OCI-LY1 (cell line): Measurements from ENCODE around the gene AADAC.

Source experiments
- CTCF ChIP-seq: fragments of 200-600 bp; sonication (generic), shearing (Covaris generic); IDR thresholded peaks from 2 replicates; pipeline ENCODE4 v1.5.1; 2017; ENCODE audit warnings: mild to moderate bottlenecking, antibody characterized with exemption, low read length, moderate library complexity, mixed read lengths
- EZH2 ChIP-seq: fragments of 200-600 bp; sonication (generic), shearing (Covaris generic); IDR thresholded peaks from 2 replicates; pipeline ENCODE4 v1.8.0; 2017; ENCODE audit warnings: borderline replicate concordance, mixed run types, mild to moderate bottlenecking, antibody characterized with exemption, low read length, moderate library complexity, mixed read lengths

- TF ChIP-seq CTCF (no peak), EZH2 (no peak)
Measured at GRCh38 chr3:151819910-151820309, 6.0 kb downstream of the AADAC start.
